HEK293T (cell line): ENCODE results near the gene CCDC51.

Experiments
- LEF1 ChIP-seq: fragments of 450-650 bp; IDR thresholded peaks from 2 replicates; pipeline ENCODE4 v1.6.1; 2017; ENCODE audit warnings: mild to moderate bottlenecking, borderline replicate concordance
- SUZ12 ChIP-seq: fragments of 450-650 bp; IDR thresholded peaks from 2 replicates; pipeline ENCODE4 v1.6.1; 2016; ENCODE audit warnings: mild to moderate bottlenecking
- TARDBP ChIP-seq: fragments of 450-650 bp; IDR thresholded peaks from 2 replicates; pipeline ENCODE4 v1.6.1; 2016
- ZNF384 ChIP-seq: fragments of 450-650 bp; IDR thresholded peaks from 2 replicates; pipeline ENCODE4 v1.6.1; 2016
- TF ChIP-seq, protein P1 (sequence below): fragments of 450-650 bp; IDR thresholded peaks from 2 replicates; pipeline ENCODE4 v1.6.1; 2016

DNA sequence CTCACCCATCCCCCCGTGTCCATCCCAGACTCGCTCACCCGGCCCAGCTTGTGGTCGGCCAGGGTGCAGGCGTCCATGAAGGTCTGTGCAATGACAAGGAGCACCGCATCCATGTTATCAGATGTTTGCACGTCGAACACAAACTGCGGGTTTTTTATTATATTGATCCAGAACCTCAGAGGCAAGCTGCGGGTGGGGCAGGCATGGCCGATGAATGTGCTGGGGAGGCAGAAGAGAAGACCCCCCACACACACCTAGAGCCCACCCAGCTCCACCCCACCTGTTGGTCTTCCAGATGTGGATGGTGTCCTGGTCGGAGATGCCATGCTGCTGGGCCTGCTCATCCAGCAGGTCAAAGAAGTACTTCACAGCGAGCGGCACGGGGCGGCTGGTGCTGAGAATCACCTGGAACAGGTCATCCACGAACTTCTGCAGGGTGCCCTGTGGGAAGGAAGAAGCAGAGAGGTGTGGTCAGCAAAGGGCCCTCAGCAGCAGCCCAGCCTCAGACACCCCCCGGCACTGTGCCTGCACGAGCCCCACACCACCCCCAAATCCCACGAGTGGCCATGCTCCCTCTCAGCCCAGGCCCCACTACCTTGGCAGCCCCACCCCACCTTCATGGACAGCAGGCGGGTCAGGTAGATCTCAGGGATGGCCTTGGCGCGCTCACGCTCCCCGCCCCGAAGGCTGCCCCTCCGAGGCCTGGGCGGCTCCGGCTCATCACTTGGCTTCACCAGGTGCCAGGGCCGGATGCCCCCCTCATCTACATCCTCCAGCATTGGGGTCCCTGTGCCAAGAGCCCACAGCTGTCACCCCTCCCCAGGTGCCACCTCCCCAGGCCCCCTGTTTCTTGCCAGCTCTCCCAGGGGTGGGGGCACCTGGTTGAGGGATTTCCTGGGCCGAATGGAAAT lies 30.4 kb downstream of the CCDC51 start:
- TF ChIP-seq, protein P1, sequence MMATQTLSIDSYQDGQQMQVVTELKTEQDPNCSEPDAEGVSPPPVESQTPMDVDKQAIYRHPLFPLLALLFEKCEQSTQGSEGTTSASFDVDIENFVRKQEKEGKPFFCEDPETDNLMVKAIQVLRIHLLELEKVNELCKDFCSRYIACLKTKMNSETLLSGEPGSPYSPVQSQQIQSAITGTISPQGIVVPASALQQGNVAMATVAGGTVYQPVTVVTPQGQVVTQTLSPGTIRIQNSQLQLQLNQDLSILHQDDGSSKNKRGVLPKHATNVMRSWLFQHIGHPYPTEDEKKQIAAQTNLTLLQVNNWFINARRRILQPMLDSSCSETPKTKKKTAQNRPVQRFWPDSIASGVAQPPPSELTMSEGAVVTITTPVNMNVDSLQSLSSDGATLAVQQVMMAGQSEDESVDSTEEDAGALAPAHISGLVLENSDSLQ = no peak
- TF ChIP-seq ZNF384 (no peak), SUZ12 (no peak), TARDBP (no peak), LEF1 (no peak)
